BJ (cell line): ENCODE results near the gene WWOX. TPM values are rescaled to one million over a fixed set of nuclear protein-coding genes. Genes with fewer than 3 reads are reported as not detected.

Source experiments
- CTCF ChIA-PET: fragments of 350-600 bp; formaldehyde crosslinking; extraction: SDS; loops from one replicate; lab custom pipeline; 2021; ENCODE audit warnings: antibody characterized with exemption, inconsistent platforms; lab: Yijun Ruan, JAX
- POLR2A ChIA-PET: fragments of 300-600 bp; sonication (Branson Sonifier 250); formaldehyde crosslinking; extraction: SDS; loops from one replicate; lab custom pipeline; 2021; ENCODE audit warnings: antibody characterized with exemption; lab: Charles Lee
- DNase-seq: peaks from one replicate; pipeline ENCODE4 v3.0.0-alpha.2; 2011; ENCODE audit warnings: low read depth
- H3K27me3 ChIP-seq: 2 replicates; pipeline ENCODE4 v1.6.0; 2011; ENCODE audit warnings: low read length; ENCODE audit not compliant: control insufficient read depth, insufficient read depth
- H3K36me3 ChIP-seq: 2 replicates; pipeline ENCODE4 v1.5.1; 2011; ENCODE audit warnings: low read length; ENCODE audit not compliant: control insufficient read depth, insufficient read depth
- H3K4me3 ChIP-seq: 2 replicates; pipeline ENCODE4 v1.5.1; 2011; ENCODE audit warnings: low read depth, mild to moderate bottlenecking, control low read depth, low read length
- polyA plus RNA-seq: library from polyadenylated mRNA; depleted of rRNA; stranded (reverse); fragments of >200 nt; gene quantifications from 2 replicates; pipeline ENCODE4 v1.2.3, GENCODE V29; 2011
- TF ChIP-seq, protein P1 (sequence below): IDR thresholded peaks from 2 replicates; pipeline ENCODE4 v1.5.1; 2011; ENCODE audit warnings: low read depth, mild to moderate bottlenecking, control low read depth, inconsistent platforms, low read length, moderate library complexity; ENCODE audit not compliant: insufficient read depth

Gene WWOX
- polyA plus RNA-seq, 1 experiment: 3.1 TPM

DNA sequence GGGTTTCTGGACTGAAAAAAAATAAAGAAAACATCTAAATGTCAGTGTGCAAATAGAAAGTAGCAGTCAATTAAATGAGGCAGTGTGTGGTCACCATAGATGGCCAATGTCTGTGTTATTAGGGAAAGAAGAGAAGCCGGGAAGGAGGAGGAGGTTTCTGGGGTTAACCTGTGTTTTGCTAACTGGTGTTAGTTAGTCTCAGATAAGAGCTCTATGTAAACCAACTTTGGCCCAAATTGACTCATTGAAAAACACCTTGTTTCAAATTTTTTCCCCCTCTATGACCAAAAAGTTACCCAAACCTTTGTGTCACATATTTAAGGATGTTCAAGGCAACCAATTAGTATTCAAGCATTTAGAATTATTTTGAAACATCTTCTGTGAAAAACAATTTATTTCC lies 970.2 kb downstream of the WWOX start:
- ChIA-PET POLR2A (no interaction called here), CTCF (no interaction called here)

DNA sequence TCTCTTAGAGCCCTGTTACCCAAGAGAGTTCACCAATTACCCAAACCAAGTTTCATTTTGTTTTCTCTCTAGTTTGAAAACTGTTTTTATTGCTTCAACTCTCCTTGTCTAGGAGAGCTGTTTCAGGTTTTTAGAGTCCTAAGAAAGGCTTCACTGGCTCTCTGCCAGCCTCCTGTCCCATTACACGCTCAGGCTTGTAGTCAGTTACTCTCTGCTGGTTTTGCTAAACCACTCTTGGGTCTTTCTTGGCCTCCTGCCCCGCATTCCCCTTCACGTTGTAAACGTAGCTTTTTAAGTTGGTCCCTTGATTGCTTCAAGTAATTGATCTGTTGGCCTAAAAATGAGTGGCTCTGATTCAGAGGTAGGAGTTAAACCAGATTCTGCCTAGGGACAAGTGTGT lies 972.0 kb downstream of the WWOX start:
- ChIA-PET POLR2A (no interaction called here), CTCF (no interaction called here)
- TF ChIP-seq, protein P1, sequence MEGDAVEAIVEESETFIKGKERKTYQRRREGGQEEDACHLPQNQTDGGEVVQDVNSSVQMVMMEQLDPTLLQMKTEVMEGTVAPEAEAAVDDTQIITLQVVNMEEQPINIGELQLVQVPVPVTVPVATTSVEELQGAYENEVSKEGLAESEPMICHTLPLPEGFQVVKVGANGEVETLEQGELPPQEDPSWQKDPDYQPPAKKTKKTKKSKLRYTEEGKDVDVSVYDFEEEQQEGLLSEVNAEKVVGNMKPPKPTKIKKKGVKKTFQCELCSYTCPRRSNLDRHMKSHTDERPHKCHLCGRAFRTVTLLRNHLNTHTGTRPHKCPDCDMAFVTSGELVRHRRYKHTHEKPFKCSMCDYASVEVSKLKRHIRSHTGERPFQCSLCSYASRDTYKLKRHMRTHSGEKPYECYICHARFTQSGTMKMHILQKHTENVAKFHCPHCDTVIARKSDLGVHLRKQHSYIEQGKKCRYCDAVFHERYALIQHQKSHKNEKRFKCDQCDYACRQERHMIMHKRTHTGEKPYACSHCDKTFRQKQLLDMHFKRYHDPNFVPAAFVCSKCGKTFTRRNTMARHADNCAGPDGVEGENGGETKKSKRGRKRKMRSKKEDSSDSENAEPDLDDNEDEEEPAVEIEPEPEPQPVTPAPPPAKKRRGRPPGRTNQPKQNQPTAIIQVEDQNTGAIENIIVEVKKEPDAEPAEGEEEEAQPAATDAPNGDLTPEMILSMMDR: no peak
- no peak for DNase-seq
- no peak overlapping the region for H3K4me3 ChIP-seq
- H3K27me3 ChIP-seq: no peaks in the 10 kb centered on the region
- no peaks in the 10 kb centered on the region for H3K36me3 ChIP-seq

More for the DNA sequence above, 970.2 kb downstream of the WWOX start:
- H3K27me3 ChIP-seq: no peaks in the 10 kb centered on the region
- H3K4me3 ChIP-seq: no peak overlapping the region
- H3K36me3 ChIP-seq: no peaks in the 10 kb centered on the region
- no peak for DNase-seq
- TF ChIP-seq, protein P1: no peak

DNA sequence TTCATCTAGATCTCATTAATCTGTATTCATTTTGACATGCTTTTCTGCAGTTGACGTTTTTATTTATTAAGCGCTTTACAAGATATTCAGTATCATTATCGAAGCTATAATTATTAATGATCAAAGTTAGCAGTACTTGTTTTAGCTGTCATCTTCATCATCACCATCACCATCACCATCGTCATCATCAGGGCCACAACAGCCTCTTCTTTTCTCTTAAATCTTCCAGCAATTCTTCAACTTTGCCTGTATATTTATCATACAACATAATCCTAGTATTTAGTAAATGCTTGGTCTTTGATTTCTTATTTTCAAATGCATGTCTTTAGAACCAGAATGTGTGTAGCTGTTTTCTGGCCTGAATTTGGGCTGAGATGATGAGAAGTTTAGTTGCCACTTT lies 973.1 kb downstream of the WWOX start:
- TF ChIP-seq, protein P1: no peak
- no peaks in the 10 kb centered on the region for H3K27me3 ChIP-seq
- no peak overlapping the region for H3K4me3 ChIP-seq
- H3K36me3 ChIP-seq: no peaks in the 10 kb centered on the region
- POLR2A ChIA-PET: no interaction called here
- CTCF ChIA-PET: no interaction called here
- DNase-seq: no peak

DNA sequence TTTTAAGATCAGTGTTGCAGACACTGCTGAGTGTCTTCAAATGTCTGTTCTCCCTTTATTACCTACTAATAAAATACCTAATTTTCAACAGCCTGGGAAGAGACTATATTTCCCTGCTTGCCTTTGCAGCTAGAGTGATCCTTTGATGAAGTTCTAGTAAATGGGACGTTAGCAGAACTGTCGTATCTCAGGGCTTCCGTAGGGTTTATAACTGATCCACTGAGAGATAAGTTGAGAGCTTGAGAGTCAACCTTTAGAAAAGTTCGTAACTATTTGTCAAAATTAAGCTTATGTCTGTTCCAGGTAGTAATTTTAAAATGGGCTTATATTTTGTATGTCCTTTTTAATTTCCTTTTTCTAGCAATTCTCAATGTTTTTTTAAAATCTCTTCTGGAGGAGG lies 974.1 kb downstream of the WWOX start:
- no peak for DNase-seq
- Histone ChIP-seq H3K36me3 (no peaks in the 10 kb centered on the region), H3K27me3 (no peaks in the 10 kb centered on the region), H3K4me3 (no peak overlapping the region)
- ChIA-PET CTCF (no interaction called here), POLR2A (no interaction called here)
- TF ChIP-seq, protein P1: no peak

DNA sequence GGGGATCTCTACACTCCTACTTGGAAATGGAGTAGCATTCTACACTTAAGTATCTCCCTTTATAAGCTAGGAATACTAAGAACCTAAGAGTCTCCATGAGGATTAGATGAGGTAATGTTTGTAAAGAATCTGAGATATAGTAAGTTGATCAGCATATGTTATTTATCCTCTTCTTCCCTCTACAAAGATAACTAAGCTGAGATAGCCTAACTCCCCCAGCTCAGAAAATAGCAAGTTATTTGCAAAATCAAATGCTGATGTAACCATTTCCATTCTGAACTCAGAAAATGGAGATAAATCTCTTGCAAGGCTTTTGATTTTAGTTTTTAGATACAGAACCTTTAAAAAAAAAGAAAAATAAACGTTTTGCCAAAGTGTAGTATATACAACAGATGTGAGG lies 975.1 kb downstream of the WWOX start:
- no peak for DNase-seq
- H3K27me3 ChIP-seq: no peaks in the 10 kb centered on the region
- H3K36me3 ChIP-seq: no peaks in the 10 kb centered on the region
- ChIA-PET CTCF (no interaction called here), POLR2A (no interaction called here)
- H3K4me3 ChIP-seq: no peak overlapping the region
- TF ChIP-seq, protein P1: no peak
